ENCODE results near the gene KCNIP4. TPM values are rescaled to one million over a fixed set of nuclear protein-coding genes. Genes with fewer than 3 reads are reported as not detected.

Gene KCNIP4
- total and polyA plus RNA-seq, 12 donors: 0.44 to 4.1 (median 1.6) TPM

GRCh38 chr4:21013501-21013900, 935.1 kb downstream of the KCNIP4 start:
- intact Hi-C loops (cut with DNase I): no loop called here
- no peaks in the 10 kb centered on the region for H3K36me3 ChIP-seq (replicated peaks in 1 of 2)
- DNase-seq: no peak
- no peak overlapping the region for H3K4me3 ChIP-seq
- WGBS, 4 donors: 85 to 90% (median 88%) methylated on average over 1 of the region's 1 CpG
- H3K9me3 ChIP-seq (replicated peaks in 1 of 3): no peaks in the 10 kb centered on the region
- no peak for TF ChIP-seq CTCF (IDR thresholded peaks at IDR 0.05)
- TF ChIP-seq POLR2A (IDR thresholded peaks at IDR 0.05): no peak
- no peaks in the 10 kb centered on the region for H3K27me3 ChIP-seq
- H3K4me1 ChIP-seq (replicated peaks in 1 of 2): no peaks in the 10 kb centered on the region
- no peak overlapping the region for H3K27ac ChIP-seq

- no peak for DNase-seq
- Histone ChIP-seq H3K9me3 (replicated peaks in 1 of 3) (no peaks in the 10 kb centered on the region), H3K27ac (no peak overlapping the region), H3K36me3 (replicated peaks in 1 of 2) (no peaks in the 10 kb centered on the region), H3K4me1 (replicated peaks in 1 of 2) (no peaks in the 10 kb centered on the region), H3K27me3 (no peaks in the 10 kb centered on the region), H3K4me3 (no peak overlapping the region)
- intact Hi-C loops (cut with DNase I): no loop called here
- 58 to 69% (median 62%) methylated on average over 3 of the region's 3 CpGs for WGBS, 4 donors
- TF ChIP-seq CTCF (IDR thresholded peaks at IDR 0.05): no peak
- no peak for TF ChIP-seq POLR2A (IDR thresholded peaks at IDR 0.05)
These were observed 935.7 kb downstream of the KCNIP4 start for GRCh38 chr4:21012851-21013331.

- TF ChIP-seq CTCF (IDR thresholded peaks at IDR 0.05): no peak
- TF ChIP-seq POLR2A (IDR thresholded peaks at IDR 0.05): no peak
- no peaks in the 10 kb centered on the region for H3K36me3 ChIP-seq (replicated peaks in 1 of 2)
- no peak for DNase-seq
- H3K27ac ChIP-seq: no peak overlapping the region
- no peaks in the 10 kb centered on the region for H3K27me3 ChIP-seq
- H3K9me3 ChIP-seq (replicated peaks in 1 of 3): no peaks in the 10 kb centered on the region
- no peaks in the 10 kb centered on the region for H3K4me1 ChIP-seq (replicated peaks in 1 of 2)
- no peak overlapping the region for H3K4me3 ChIP-seq
- 79 to 86% (median 83%) methylated on average over 3 of the region's 3 CpGs for WGBS, 4 donors
- intact Hi-C loops (cut with DNase I): no loop called here
These were observed 937.5 kb downstream of the KCNIP4 start for GRCh38 chr4:21011106-21011505.

GRCh38 chr4:21009956-21010355, 938.6 kb downstream of the KCNIP4 start:
- Histone ChIP-seq H3K9me3 (replicated peaks in 1 of 3) (no peaks in the 10 kb centered on the region), H3K4me1 (replicated peaks in 1 of 2) (no peaks in the 10 kb centered on the region), H3K27ac (no peak overlapping the region), H3K36me3 (replicated peaks in 1 of 2) (no peaks in the 10 kb centered on the region), H3K27me3 (no peaks in the 10 kb centered on the region), H3K4me3 (no peak overlapping the region)
- no peak for DNase-seq
- TF ChIP-seq POLR2A (IDR thresholded peaks at IDR 0.05): no peak
- TF ChIP-seq CTCF (IDR thresholded peaks at IDR 0.05): no peak
- WGBS, 4 donors: 55 to 65% (median 59%) methylated on average over 4 of the region's 4 CpGs
- intact Hi-C loops (cut with DNase I): no loop called here
